ENCODE measurements around the gene ZNF496.

DNA sequence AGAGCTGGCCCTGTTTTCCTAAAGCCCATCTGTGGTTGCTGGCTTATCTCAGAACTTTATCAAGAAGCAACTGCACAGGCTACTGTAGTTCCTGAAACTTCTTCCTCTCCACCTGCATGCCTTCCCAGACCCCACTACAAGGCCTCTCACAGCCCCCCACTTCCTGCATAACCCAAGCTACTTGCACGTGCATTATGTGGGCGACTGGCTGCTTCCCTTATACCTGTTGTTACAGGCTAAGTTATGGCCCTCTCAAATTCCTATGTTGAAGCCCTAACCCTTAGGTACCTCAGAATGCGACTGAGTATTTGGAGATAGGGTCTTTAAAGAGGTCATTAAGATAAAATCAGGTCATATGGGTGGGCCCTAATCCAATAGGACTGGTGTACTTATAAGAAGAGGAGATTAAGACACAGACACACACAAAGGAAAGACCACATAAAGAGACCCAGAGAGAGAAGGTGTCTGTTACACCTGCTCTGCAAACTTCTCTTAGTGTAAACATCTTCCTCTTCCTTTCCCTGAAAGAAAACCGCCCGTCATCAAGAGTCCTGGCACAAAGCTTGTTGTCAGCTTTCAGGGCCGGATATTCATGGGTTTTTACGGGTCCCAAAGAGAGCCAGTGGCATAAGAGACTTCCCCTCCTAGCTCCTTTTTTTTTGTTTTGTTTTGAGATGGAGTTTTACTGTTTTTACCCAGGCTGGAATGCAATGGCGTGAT, 5.1 kb downstream of the ZNF496 start:
- TF ChIP-seq SUZ12 (IDR thresholded peaks at IDR 0.05) (no peak), SP1 (IDR thresholded peaks at IDR 0.05) (no peak), FOXA1 (IDR thresholded peaks at IDR 0.05) (no peak), ELF4 (IDR thresholded peaks at IDR 0.05) (no peak), FOXM1 (IDR thresholded peaks at IDR 0.05; ENCODE audit: borderline replicate concordance) (no peak), NFRKB (IDR thresholded peaks at IDR 0.05) (no peak), BHLHE40 (IDR thresholded peaks at IDR 0.05; ENCODE audit: borderline replicate concordance) (no peak), FOXK2 (IDR thresholded peaks at IDR 0.05) (no peak)
- TF ChIP-seq, protein P1, sequence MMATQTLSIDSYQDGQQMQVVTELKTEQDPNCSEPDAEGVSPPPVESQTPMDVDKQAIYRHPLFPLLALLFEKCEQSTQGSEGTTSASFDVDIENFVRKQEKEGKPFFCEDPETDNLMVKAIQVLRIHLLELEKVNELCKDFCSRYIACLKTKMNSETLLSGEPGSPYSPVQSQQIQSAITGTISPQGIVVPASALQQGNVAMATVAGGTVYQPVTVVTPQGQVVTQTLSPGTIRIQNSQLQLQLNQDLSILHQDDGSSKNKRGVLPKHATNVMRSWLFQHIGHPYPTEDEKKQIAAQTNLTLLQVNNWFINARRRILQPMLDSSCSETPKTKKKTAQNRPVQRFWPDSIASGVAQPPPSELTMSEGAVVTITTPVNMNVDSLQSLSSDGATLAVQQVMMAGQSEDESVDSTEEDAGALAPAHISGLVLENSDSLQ (IDR thresholded peaks at IDR 0.05), result no peak
